ENCODE measurements around the gene ELMO1. TPM values are rescaled to one million over a fixed set of nuclear protein-coding genes. Genes with fewer than 3 reads are reported as not detected.
A peak's percentile ranks its signal among the peaks of the same experiment; 100 is the strongest.

The ELMO1 gene
- total and polyA plus RNA-seq, 2 of the 13 experiments (the other 11 are each of a cell fraction or from before 2014, with no cell fraction given) = 0.11 to 0.17 TPM

DNA sequence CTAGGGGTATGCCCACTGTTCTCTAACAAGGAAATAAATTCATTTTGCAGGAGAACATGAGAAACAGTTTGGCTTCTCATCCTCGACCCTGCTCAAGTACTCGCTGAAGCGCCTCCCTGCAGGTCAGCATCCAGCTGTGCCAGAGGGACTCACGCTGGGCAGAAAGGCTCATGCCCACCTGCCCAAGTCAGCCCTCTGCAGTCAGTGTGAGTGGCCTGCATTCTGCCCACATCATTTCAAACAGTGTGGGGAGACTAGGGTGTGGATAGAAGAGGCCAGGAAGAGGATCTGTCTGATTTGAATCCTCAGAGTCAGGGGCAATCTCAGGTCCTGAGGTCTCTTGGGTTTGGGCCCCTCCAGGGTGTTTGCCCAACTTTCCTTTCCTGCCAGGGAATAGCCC is 297.8 kb downstream of the ELMO1 start:
- POLR2A ChIA-PET = no interaction called here
- Histone ChIP-seq H4K20me1 (ENCODE audit: insufficient read depth, low read length) (no peaks in the 10 kb centered on the region), H3K9me3 (ENCODE audit: low read length) (peaks cover 4% of the 10 kb centered on the region; the same call in 1 of the 2 replicates), H3K79me2 (ENCODE audit: insufficient read depth, low read length) (no peaks in the 10 kb centered on the region), H2AFZ (ENCODE audit: low read length) (no peak overlapping the region), H3K4me3 (replicated peaks in 1 of 3; ENCODE audit: insufficient read depth in 1 of 3, low read depth in 2 of 3, low read length in 3 of 3) (no peak overlapping the region), H3K9ac (ENCODE audit: insufficient read depth, low read depth, low read length) (no peak overlapping the region), H3K36me3 (replicated peaks in 1 of 2; ENCODE audit: control insufficient read depth in 1 of 2, insufficient read depth in 2 of 2, low read length in 2 of 2) (no peaks in the 10 kb centered on the region), H3K27ac (ENCODE audit: extremely low read length, insufficient read depth, low read length) (no peak overlapping the region), H3K27me3 (ENCODE audit: control insufficient read depth in 1 of 2, insufficient read depth in 2 of 2, low read length in 2 of 2) (no peaks in the 10 kb centered on the region), H3K4me1 (ENCODE audit: insufficient read depth, low read length) (peaks cover 49% of the 10 kb centered on the region), H3K4me2 (ENCODE audit: low read depth, low read length) (no peak overlapping the region)
- WGBS (ENCODE audit: low lambda C conversion rate) = 84% methylated on average over 4 of the region's 4 CpGs
- peak; percentile 53 for ATAC-seq
- no TSS peak for BruUV-seq (replicated peaks)
- intact Hi-C loops (cut with micrococcal nuclease; ENCODE audit: unreplicated experiment) (loop anchor here (5.0 kb wide), 1 partner anchor 34 kb away; no protein-coding TSS in a partner anchor), in situ Hi-C loops (cut with HindIII; ENCODE audit: extremely low pct_ligation_motif_present, low pct_unique_long_range_greater_than_20kb) (no loop called here)
- CTCF ChIA-PET (ENCODE audit: low intra/inter-chr PET ratio, low total read pairs) = no interaction called here
- DNase-seq (ENCODE audit: low spot score) = no peak
- no peak for FAIRE-seq
- 0 out of 2 replicates have a peak, but pooled peaks have one; percentile 26 for TF ChIP-seq ZBTB38 (CRISPR knock-in tag; IDR thresholded peaks at IDR 0.05)
- no peak for TF ChIP-seq GLI4 (CRISPR knock-in tag; IDR thresholded peaks at IDR 0.05; ENCODE audit: borderline replicate concordance)
- TF ChIP-seq, protein P1, sequence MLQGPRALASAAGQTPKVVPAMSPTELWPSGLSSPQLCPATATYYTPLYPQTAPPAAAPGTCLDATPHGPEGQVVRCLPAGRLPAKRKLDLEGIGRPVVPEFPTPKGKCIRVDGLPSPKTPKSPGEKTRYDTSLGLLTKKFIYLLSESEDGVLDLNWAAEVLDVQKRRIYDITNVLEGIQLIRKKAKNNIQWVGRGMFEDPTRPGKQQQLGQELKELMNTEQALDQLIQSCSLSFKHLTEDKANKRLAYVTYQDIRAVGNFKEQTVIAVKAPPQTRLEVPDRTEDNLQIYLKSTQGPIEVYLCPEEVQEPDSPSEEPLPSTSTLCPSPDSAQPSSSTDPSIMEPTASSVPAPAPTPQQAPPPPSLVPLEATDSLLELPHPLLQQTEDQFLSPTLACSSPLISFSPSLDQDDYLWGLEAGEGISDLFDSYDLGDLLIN (CRISPR knock-in tag; IDR thresholded peaks at IDR 0.05; ENCODE audit: borderline replicate concordance) = no peak
- 0 out of 2 replicates have a peak, but pooled peaks have one; percentile 44 for TF ChIP-seq HNRNPL (IDR thresholded peaks at IDR 0.05; ENCODE audit: low read depth, low read length)
- no peak for TF ChIP-seq NFIC (IDR thresholded peaks at IDR 0.05; ENCODE audit: low read length)
- no peak for TF ChIP-seq MAF1 (CRISPR knock-in tag; IDR thresholded peaks at IDR 0.05; ENCODE audit: borderline replicate concordance)
- TF ChIP-seq DMAP1 (CRISPR knock-in tag; IDR thresholded peaks at IDR 0.05) = no peak
- TF ChIP-seq ZNF691 (CRISPR knock-in tag; IDR thresholded peaks at IDR 0.05; ENCODE audit: borderline replicate concordance, low read depth) = no peak
- TF ChIP-seq SRSF1 (optimal IDR thresholded peaks at IDR 0.05; ENCODE audit: low read depth, low read length) = no peak
- TF ChIP-seq BCLAF1 (IDR thresholded peaks at IDR 0.05) = no peak
- no peak for TF ChIP-seq SOX13 (IDR thresholded peaks at IDR 0.05)
- no peak for TF ChIP-seq SOX13 (CRISPR knock-in tag; conservative IDR thresholded peaks at IDR 0.05 in 1 of 2, IDR thresholded peaks at IDR 0.05 in 1 of 2)
- no peak for TF ChIP-seq ARHGAP35 (CRISPR knock-in tag; IDR thresholded peaks at IDR 0.05; ENCODE audit: borderline replicate concordance)
- no peak for TF ChIP-seq GATAD1 (CRISPR knock-in tag; IDR thresholded peaks at IDR 0.05)
- TF ChIP-seq MLX (CRISPR knock-in tag; IDR thresholded peaks at IDR 0.05) = no peak
- TF ChIP-seq ZNF557 (CRISPR knock-in tag; IDR thresholded peaks at IDR 0.05) = no peak

Measured in HepG2 (cell line).